Ishikawa (cell line): Measurements from ENCODE around the gene HOXA7.

Experiments used
- CEBPB ChIP-seq: IDR thresholded peaks from 2 replicates; pipeline ENCODE4 v1.6.1; 2012
- CREB1 ChIP-seq: IDR thresholded peaks from 2 replicates; pipeline ENCODE4 v1.6.1; 2012; ENCODE audit warnings: low read depth
- EGR1 ChIP-seq: IDR thresholded peaks from 2 replicates; pipeline ENCODE4 v1.6.1; 2012
- EP300 ChIP-seq: IDR thresholded peaks from 2 replicates; pipeline ENCODE4 v1.6.1; 2012; ENCODE audit warnings: borderline replicate concordance
- FOXM1 ChIP-seq: IDR thresholded peaks from 2 replicates; pipeline ENCODE4 v1.6.1; 2012; ENCODE audit warnings: low read depth, borderline replicate concordance
- MAX ChIP-seq: IDR thresholded peaks from 2 replicates; pipeline ENCODE4 v1.6.1; 2012
- NFIC ChIP-seq: IDR thresholded peaks from 2 replicates; pipeline ENCODE4 v1.6.1; 2012
- RAD21 ChIP-seq: IDR thresholded peaks from 2 replicates; pipeline ENCODE4 v1.6.1; 2012; ENCODE audit warnings: low read depth
- REST ChIP-seq: IDR thresholded peaks from 2 replicates; pipeline ENCODE4 v1.6.1; 2012; ENCODE audit warnings: low read depth, mild to moderate bottlenecking
- TAF1 ChIP-seq: IDR thresholded peaks from 2 replicates; pipeline ENCODE4 v1.6.1; 2012; ENCODE audit warnings: low read depth, mild to moderate bottlenecking
- TCF12 ChIP-seq: IDR thresholded peaks from 2 replicates; pipeline ENCODE4 v1.6.1; 2012; ENCODE audit warnings: low read depth
- TEAD4 ChIP-seq: IDR thresholded peaks from 2 replicates; pipeline ENCODE4 v1.6.1; 2012
- USF1 ChIP-seq: IDR thresholded peaks from 2 replicates; pipeline ENCODE4 v1.6.1; 2012
- YY1 ChIP-seq: IDR thresholded peaks from 2 replicates; pipeline ENCODE4 v1.6.1; 2012; ENCODE audit warnings: low read depth
- ZBTB7A ChIP-seq: IDR thresholded peaks from 2 replicates; pipeline ENCODE4 v1.6.1; 2012; ENCODE audit warnings: low read depth

Gene HOXA7

GRCh38 chr7:27173956-27174873 lies 17.7 kb upstream of the HOXA7 start, which contains the start of gene HOXA10:
TSS of gene HOXA10 (minus strand) at chr7:27174320. CDS start at chr7:27174306, 14 bp downstream.
- TF ChIP-seq ZBTB7A (peak; percentile 13; the same call in 1 of the 2 replicates), TEAD4 (no peak)

- TF ChIP-seq CREB1 (no peak), FOXM1 (no peak), RAD21 (no peak), NFIC (peak; percentile 50), YY1 (peak; percentile 58; the same call in 1 of the 2 replicates), EGR1 (no peak; the same call in 1 of the 2 replicates), MAX (peak; percentile 71), TAF1 (peak; percentile 62; the same call in 1 of the 2 replicates), ZBTB7A (no peak), REST (no peak), TCF12 (no peak), USF1 (no peak; the same call in 1 of the 2 replicates), EP300 (peak; percentile 35), TEAD4 (no peak), CEBPB (no peak)
These were observed 17.1 kb upstream of the HOXA7 start for GRCh38 chr7:27173511-27173955.

GRCh38 chr7:27172823-27173510 lies 16.5 kb upstream of the HOXA7 start:
- TF ChIP-seq MAX, result 0 out of 2 replicates have a peak, but pooled peaks have one; percentile 4
- TF ChIP-seq EGR1, result peak; percentile 26; the same call in 1 of the 2 replicates
- TF ChIP-seq CREB1, result no peak

- TF ChIP-seq FOXM1 (no peak), TAF1 (no peak), CREB1 (no peak), TCF12 (no peak), CEBPB (no peak), MAX (no peak), REST (no peak), USF1 (no peak), NFIC (no peak), TEAD4 (no peak), RAD21 (no peak), EGR1 (no peak)
These were observed 15.9 kb upstream of the HOXA7 start for GRCh38 chr7:27172315-27172774.

GRCh38 chr7:27171637-27172314 lies 15.3 kb upstream of the HOXA7 start:
- no peak for TF ChIP-seq REST
- no peak for TF ChIP-seq FOXM1
